Activated T-cell treated with anti-CD3 and anti-CD28 coated beads, Interleukin-2, amount 50 U/mL, for 4 hours (primary cell): ENCODE results near the gene DYSF. TPM values are rescaled to one million over a fixed set of nuclear protein-coding genes. Genes with fewer than 3 reads are reported as not detected.
"Not testable (repeated sequence)": the region's sequence is repeated elsewhere in the genome, so short reads cannot be mapped to it uniquely, and the experiment has no call there.

ENCODE experiments used
- ATAC-seq, 2 donors: fragments of 200-7000 bp; cut with Tn5 transposase; one replicate each; pipeline ENCODE4 v1.10.0; 2021
- DNase-seq: peaks from one replicate; pipeline ENCODE4 v3.0.0-alpha.2; 2020
- H3K27me3 Mint-ChIP-seq: one replicate; pipeline ENCODE4 v1.8.0; 2021; ENCODE audit warnings: low read depth, mixed read lengths
- H3K36me3 Mint-ChIP-seq: one replicate; pipeline ENCODE4 v1.8.0; 2022; ENCODE audit warnings: mixed read lengths; ENCODE audit not compliant: insufficient read depth
- H3K4me1 Mint-ChIP-seq: one replicate; pipeline ENCODE4 v1.8.0; 2021; ENCODE audit warnings: low read depth, mixed read lengths
- H3K4me3 Mint-ChIP-seq: one replicate; pipeline ENCODE4 v1.8.0; 2021; ENCODE audit warnings: mild to moderate bottlenecking, moderate library complexity, mixed read lengths
- H3K9me3 Mint-ChIP-seq: one replicate; pipeline ENCODE4 v1.8.0; 2021; ENCODE audit warnings: mixed read lengths
- total RNA-seq, 3 donors: library from RNA; stranded (reverse); gene quantifications; one replicate each; pipeline ENCODE4 v1.2.1, GENCODE V29; 2021

DYSF gene
- total RNA-seq, 3 donors from 2014 or later = 0.16 to 0.87 (median 0.25) TPM

- H3K4me3 Mint-ChIP-seq = no peak overlapping the region
- no peaks in the 10 kb centered on the region for H3K4me1 Mint-ChIP-seq
- no peaks in the 10 kb centered on the region for H3K36me3 Mint-ChIP-seq
- DNase-seq (no peak), ATAC-seq (no peak)
- H3K27me3 Mint-ChIP-seq = peaks cover 28% of the 10 kb centered on the region
- H3K9me3 Mint-ChIP-seq = no peaks in the 10 kb centered on the region
Observed at GRCh38 chr2:71639735-71640134, 186.4 kb downstream of the DYSF start.

GRCh38 chr2:71640489-71640888 is 187.1 kb downstream of the DYSF start:
- H3K9me3 Mint-ChIP-seq = no peaks in the 10 kb centered on the region
- H3K4me3 Mint-ChIP-seq = no peak overlapping the region
- H3K27me3 Mint-ChIP-seq = peaks cover 29% of the 10 kb centered on the region
- no peak for ATAC-seq
- DNase-seq = no peak
- no peaks in the 10 kb centered on the region for H3K4me1 Mint-ChIP-seq
- no peaks in the 10 kb centered on the region for H3K36me3 Mint-ChIP-seq

- ATAC-seq (no peak), DNase-seq (no peak)
- peaks cover 43% of the 10 kb centered on the region for H3K27me3 Mint-ChIP-seq
- H3K36me3 Mint-ChIP-seq = no peaks in the 10 kb centered on the region
- no peak overlapping the region for H3K4me3 Mint-ChIP-seq
- no peaks in the 10 kb centered on the region for H3K9me3 Mint-ChIP-seq
- no peaks in the 10 kb centered on the region for H3K4me1 Mint-ChIP-seq
Observed at GRCh38 chr2:71643674-71644357, 190.5 kb downstream of the DYSF start.

GRCh38 chr2:71646028-71646427 is 192.7 kb downstream of the DYSF start:
- Mint-ChIP-seq H3K4me1 (no peaks in the 10 kb centered on the region), H3K4me3 (no peak overlapping the region), H3K27me3 (peaks cover 45% of the 10 kb centered on the region), H3K36me3 (no peaks in the 10 kb centered on the region), H3K9me3 (no peaks in the 10 kb centered on the region)
- ATAC-seq = no peak
- no peak for DNase-seq

- no peaks in the 10 kb centered on the region for H3K36me3 Mint-ChIP-seq
- ATAC-seq (no peak), DNase-seq (no peak)
- H3K9me3 Mint-ChIP-seq = no peaks in the 10 kb centered on the region
- H3K4me1 Mint-ChIP-seq = no peaks in the 10 kb centered on the region
- no peak overlapping the region for H3K4me3 Mint-ChIP-seq
- peaks cover 38% of the 10 kb centered on the region for H3K27me3 Mint-ChIP-seq
Observed at GRCh38 chr2:71647356-71647755, 194.0 kb downstream of the DYSF start.

GRCh38 chr2:71655498-71655897 is 202.1 kb downstream of the DYSF start:
- H3K4me1 Mint-ChIP-seq = no peaks in the 10 kb centered on the region
- H3K4me3 Mint-ChIP-seq = no peak overlapping the region

GRCh38 chr2:71658256-71658655 is 204.9 kb downstream of the DYSF start:
- ATAC-seq, H3K4me1 Mint-ChIP-seq, DNase-seq, H3K36me3 Mint-ChIP-seq, H3K4me3 Mint-ChIP-seq, H3K27me3 Mint-ChIP-seq: not testable (repeated sequence)
- peaks cover 22% of the 10 kb centered on the region for H3K9me3 Mint-ChIP-seq

More at GRCh38 chr2:71655498-71655897, 202.1 kb downstream of the DYSF start:
- no peak for DNase-seq
- Mint-ChIP-seq H3K27me3 (no peaks in the 10 kb centered on the region), H3K9me3 (peaks cover 22% of the 10 kb centered on the region), H3K36me3 (no peaks in the 10 kb centered on the region)
- ATAC-seq = no peak

- H3K27me3 Mint-ChIP-seq = no peaks in the 10 kb centered on the region
- DNase-seq (no peak), ATAC-seq (no peak)
- H3K9me3 Mint-ChIP-seq = peaks cover 22% of the 10 kb centered on the region
- no peaks in the 10 kb centered on the region for H3K36me3 Mint-ChIP-seq
- H3K4me3 Mint-ChIP-seq = no peak overlapping the region
- no peaks in the 10 kb centered on the region for H3K4me1 Mint-ChIP-seq
Observed at GRCh38 chr2:71658771-71659170, 205.4 kb downstream of the DYSF start.

GRCh38 chr2:71659868-71660518 is 206.6 kb downstream of the DYSF start:
- no peak for ATAC-seq
- DNase-seq = no peak
- no peaks in the 10 kb centered on the region for H3K36me3 Mint-ChIP-seq

GRCh38 chr2:71661782-71662181 is 208.4 kb downstream of the DYSF start:
- DNase-seq (no peak), ATAC-seq (no peak)
- Mint-ChIP-seq H3K36me3 (no peaks in the 10 kb centered on the region), H3K9me3 (peaks cover 17% of the 10 kb centered on the region), H3K4me1 (no peaks in the 10 kb centered on the region), H3K27me3 (no peaks in the 10 kb centered on the region), H3K4me3 (no peak overlapping the region)

More at GRCh38 chr2:71659868-71660518, 206.6 kb downstream of the DYSF start:
- H3K4me1 Mint-ChIP-seq = no peaks in the 10 kb centered on the region
- H3K9me3 Mint-ChIP-seq = peaks cover 22% of the 10 kb centered on the region
- no peak overlapping the region for H3K4me3 Mint-ChIP-seq
- no peaks in the 10 kb centered on the region for H3K27me3 Mint-ChIP-seq

GRCh38 chr2:71662665-71663394 is 209.5 kb downstream of the DYSF start:
- no peak for DNase-seq
- no peak for ATAC-seq
- Mint-ChIP-seq H3K9me3 (peaks cover 16% of the 10 kb centered on the region), H3K4me3 (no peak overlapping the region), H3K4me1 (no peaks in the 10 kb centered on the region), H3K36me3 (no peaks in the 10 kb centered on the region), H3K27me3 (no peaks in the 10 kb centered on the region)

GRCh38 chr2:71664161-71664560 is 210.8 kb downstream of the DYSF start:
- DNase-seq (no peak), ATAC-seq (no peak)
- Mint-ChIP-seq H3K9me3 (peaks cover 5% of the 10 kb centered on the region), H3K36me3 (no peaks in the 10 kb centered on the region), H3K27me3 (no peaks in the 10 kb centered on the region), H3K4me3 (no peak overlapping the region), H3K4me1 (no peaks in the 10 kb centered on the region)

GRCh38 chr2:71665168-71666093 is 212.1 kb downstream of the DYSF start:
- Mint-ChIP-seq H3K4me3 (no peak overlapping the region), H3K27me3 (no peaks in the 10 kb centered on the region), H3K36me3 (no peaks in the 10 kb centered on the region), H3K4me1 (no peaks in the 10 kb centered on the region), H3K9me3 (no peaks in the 10 kb centered on the region)
- no peak for ATAC-seq
- DNase-seq = no peak

- Mint-ChIP-seq H3K4me1 (no peaks in the 10 kb centered on the region), H3K9me3 (no peaks in the 10 kb centered on the region), H3K36me3 (no peaks in the 10 kb centered on the region), H3K27me3 (no peaks in the 10 kb centered on the region), H3K4me3 (no peak overlapping the region)
- DNase-seq = no peak
- ATAC-seq = no peak
Observed at GRCh38 chr2:71666094-71666474, 212.7 kb downstream of the DYSF start.
